SU-DHL-6 (cell line): ENCODE results near the gene VAV3.

Experiments
- H2AFZ ChIP-seq: fragments of 200-600 bp; sonication (generic); 2 replicates; pipeline ENCODE4 v1.6.1; 2014; ENCODE audit warnings: low read depth, mild to moderate bottlenecking, moderate library complexity, mixed read lengths, antibody characterized with exemption, low read length; ENCODE audit not compliant: severe bottlenecking
- H3F3A ChIP-seq: fragments of 200-600 bp; shearing (Covaris generic); 2 replicates; pipeline ENCODE4 v1.6.0; 2016; ENCODE audit warnings: antibody characterized with exemption, mild to moderate bottlenecking; ENCODE audit not compliant: insufficient read depth
- H3K27ac ChIP-seq: fragments of 200-600 bp; sonication (generic); 2 replicates; pipeline ENCODE4 v1.5.1; 2016; ENCODE audit warnings: low read depth, mild to moderate bottlenecking, low read length, moderate library complexity, mixed read lengths
- H3K27me3 ChIP-seq: fragments of 200-600 bp; sonication (generic), shearing (Covaris generic); 2 replicates; pipeline ENCODE4 v1.6.0; 2014; ENCODE audit warnings: mild to moderate bottlenecking, low read length
- H3K36me3 ChIP-seq: fragments of 200-600 bp; sonication (generic); 2 replicates; pipeline ENCODE4 v1.6.1; 2014; ENCODE audit warnings: mild to moderate bottlenecking, low read length, mixed read lengths
- H3K4me2 ChIP-seq: fragments of 300-600, 200-600 bp; shearing (Covaris generic), sonication (generic); 2 replicates; pipeline ENCODE4 v1.6.0; 2014; ENCODE audit warnings: low read length, low read depth, mild to moderate bottlenecking; ENCODE audit not compliant: poor library complexity, severe bottlenecking
- H3K4me3 ChIP-seq: fragments of 200-600 bp; sonication (generic); 2 replicates; pipeline ENCODE4 v1.5.1; 2014; ENCODE audit warnings: antibody characterized with exemption, low read length, mild to moderate bottlenecking, mixed read lengths; ENCODE audit not compliant: insufficient read depth, poor library complexity, severe bottlenecking
- H3K79me2 ChIP-seq: fragments of 200-600 bp; sonication (generic); 2 replicates; pipeline ENCODE4 v1.6.1; 2014; ENCODE audit warnings: mild to moderate bottlenecking, low read length, moderate library complexity; ENCODE audit not compliant: insufficient read depth
- H3K9ac ChIP-seq: fragments of 200-600 bp; sonication (generic); 2 replicates; pipeline ENCODE4 v1.7.0; 2014; ENCODE audit warnings: mild to moderate bottlenecking, low read length
- H3K9me2 ChIP-seq: fragments of 200-600 bp; sonication (generic); replicated peaks from 2 replicates; pipeline ENCODE4 v1.6.1; 2014; ENCODE audit warnings: low read length; ENCODE audit not compliant: insufficient read depth
- H3K9me3 ChIP-seq: fragments of 200-600 bp; sonication (generic); 2 replicates; pipeline ENCODE4 v1.6.1; 2014; ENCODE audit warnings: low read length, mixed read lengths; ENCODE audit not compliant: insufficient read depth
- H4K20me1 ChIP-seq: fragments of 200-600 bp; sonication (generic); 2 replicates; pipeline ENCODE4 v1.6.1; 2014; ENCODE audit warnings: low read depth, mild to moderate bottlenecking, antibody characterized with exemption, low read length, moderate library complexity, mixed read lengths
- EZH2phosphoT487 ChIP-seq: fragments of 200-600 bp; sonication (generic), shearing (Covaris generic); conservative IDR thresholded peaks from 2 replicates; pipeline ENCODE4 v1.6.1; 2018; ENCODE audit warnings: mild to moderate bottlenecking, antibody characterized with exemption, low read length, moderate library complexity, mixed read lengths
- TF ChIP-seq, protein P1 (sequence below): fragments of 200-600 bp; sonication (generic); IDR thresholded peaks from one replicate; pipeline ENCODE4 v1.5.1; 2017; ENCODE audit warnings: antibody characterized with exemption, mild to moderate bottlenecking, low read length, moderate library complexity; ENCODE audit not compliant: insufficient read depth, poor library complexity, severe bottlenecking

VAV3 gene

DNA sequence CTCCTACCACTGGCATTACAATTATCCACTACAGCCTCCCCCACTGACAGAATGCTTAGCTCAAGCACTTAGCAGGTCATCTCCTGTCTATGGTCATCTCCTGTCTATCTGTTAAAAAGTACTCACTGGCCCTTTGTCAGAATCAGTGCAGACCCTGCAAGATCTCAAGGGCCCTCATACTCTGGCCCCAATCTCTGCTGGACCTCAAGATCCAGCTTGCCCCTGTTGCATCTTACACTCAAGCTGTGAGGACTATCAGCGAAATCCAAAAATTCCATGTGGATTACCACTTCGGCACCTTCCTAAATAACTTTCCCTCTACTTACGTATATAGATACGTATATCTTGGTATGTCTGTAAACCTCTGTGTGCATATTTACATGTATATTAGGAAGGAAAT lies 101.6 kb downstream of the VAV3 start:
- Histone ChIP-seq H3K36me3 (no peaks in the 10 kb centered on the region), H3K9me2 (no peaks in the 10 kb centered on the region), H3K4me3 (no peak overlapping the region), H3K9me3 (no peaks in the 10 kb centered on the region), H2AFZ (no peak overlapping the region), H4K20me1 (no peaks in the 10 kb centered on the region), H3F3A (no peaks in the 10 kb centered on the region), H3K79me2 (no peaks in the 10 kb centered on the region), H3K27me3 (no peaks in the 10 kb centered on the region), H3K9ac (no peak overlapping the region), H3K27ac (no peak overlapping the region), H3K4me2 (no peak overlapping the region)
- TF ChIP-seq, protein P1, sequence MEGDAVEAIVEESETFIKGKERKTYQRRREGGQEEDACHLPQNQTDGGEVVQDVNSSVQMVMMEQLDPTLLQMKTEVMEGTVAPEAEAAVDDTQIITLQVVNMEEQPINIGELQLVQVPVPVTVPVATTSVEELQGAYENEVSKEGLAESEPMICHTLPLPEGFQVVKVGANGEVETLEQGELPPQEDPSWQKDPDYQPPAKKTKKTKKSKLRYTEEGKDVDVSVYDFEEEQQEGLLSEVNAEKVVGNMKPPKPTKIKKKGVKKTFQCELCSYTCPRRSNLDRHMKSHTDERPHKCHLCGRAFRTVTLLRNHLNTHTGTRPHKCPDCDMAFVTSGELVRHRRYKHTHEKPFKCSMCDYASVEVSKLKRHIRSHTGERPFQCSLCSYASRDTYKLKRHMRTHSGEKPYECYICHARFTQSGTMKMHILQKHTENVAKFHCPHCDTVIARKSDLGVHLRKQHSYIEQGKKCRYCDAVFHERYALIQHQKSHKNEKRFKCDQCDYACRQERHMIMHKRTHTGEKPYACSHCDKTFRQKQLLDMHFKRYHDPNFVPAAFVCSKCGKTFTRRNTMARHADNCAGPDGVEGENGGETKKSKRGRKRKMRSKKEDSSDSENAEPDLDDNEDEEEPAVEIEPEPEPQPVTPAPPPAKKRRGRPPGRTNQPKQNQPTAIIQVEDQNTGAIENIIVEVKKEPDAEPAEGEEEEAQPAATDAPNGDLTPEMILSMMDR = no peak
- no peak for TF ChIP-seq EZH2phosphoT487

GRCh38 chr1:107862064-107862463 lies 102.9 kb downstream of the VAV3 start:
- H3K27ac ChIP-seq = no peak overlapping the region
- no peaks in the 10 kb centered on the region for H3K36me3 ChIP-seq
- H3K27me3 ChIP-seq = no peaks in the 10 kb centered on the region
- H3K4me2 ChIP-seq = no peak overlapping the region
- H4K20me1 ChIP-seq = no peaks in the 10 kb centered on the region
- H3K4me3 ChIP-seq = no peak overlapping the region
- H2AFZ ChIP-seq = no peak overlapping the region
- H3K79me2 ChIP-seq = no peaks in the 10 kb centered on the region
- H3F3A ChIP-seq = no peaks in the 10 kb centered on the region
- H3K9me3 ChIP-seq = no peaks in the 10 kb centered on the region
- no peak for TF ChIP-seq EZH2phosphoT487
- TF ChIP-seq, protein P1 = no peak
- no peaks in the 10 kb centered on the region for H3K9me2 ChIP-seq
- no peak overlapping the region for H3K9ac ChIP-seq

DNA sequence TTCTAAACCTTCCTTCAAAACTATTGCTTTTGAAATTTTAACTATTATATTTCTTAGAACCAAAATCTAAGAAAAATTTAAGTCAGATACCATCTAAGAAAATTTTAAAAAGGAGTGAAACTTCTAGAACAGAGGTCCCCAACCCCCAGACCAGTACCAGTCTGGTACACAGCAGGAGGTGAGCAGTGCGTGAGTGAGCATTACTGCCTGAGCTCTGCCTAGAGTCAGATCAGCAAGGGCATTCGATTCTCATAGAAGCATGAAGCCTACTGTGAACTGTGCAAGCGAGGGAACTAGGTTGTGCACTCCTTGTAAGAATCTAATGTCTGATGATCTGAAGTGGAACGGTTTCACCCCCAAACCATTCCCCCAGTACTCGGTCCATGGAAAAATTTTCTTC lies 106.7 kb downstream of the VAV3 start:
- Histone ChIP-seq H3K9me3 (no peaks in the 10 kb centered on the region), H3K27ac (no peak overlapping the region), H3F3A (no peaks in the 10 kb centered on the region), H3K4me3 (no peak overlapping the region), H3K79me2 (no peaks in the 10 kb centered on the region), H3K4me2 (no peak overlapping the region), H2AFZ (no peak overlapping the region), H4K20me1 (no peaks in the 10 kb centered on the region), H3K9ac (no peak overlapping the region), H3K36me3 (no peaks in the 10 kb centered on the region), H3K27me3 (no peaks in the 10 kb centered on the region), H3K9me2 (no peaks in the 10 kb centered on the region)
- TF ChIP-seq EZH2phosphoT487 = no peak
- TF ChIP-seq, protein P1 = no peak
